Measurements from ENCODE around the gene PPP1R3E.

The PPP1R3E gene

GRCh38 chr14:23286902-23287479 lies 15.7 kb downstream of the PPP1R3E start:
- Histone ChIP-seq H4K8ac (ENCODE audit: low read depth, low read length) (no peak overlapping the region), H2BK12ac (ENCODE audit: low read length) (no peak overlapping the region), H3K9ac (ENCODE audit: low read length) (no peak overlapping the region), H3K79me2 (ENCODE audit: control insufficient read depth, insufficient read depth, low read length, poor library complexity) (peaks cover 7% of the 10 kb centered on the region), H3K4me2 (ENCODE audit: low read length) (peak overlapping the region; percentile 80), H2BK5ac (ENCODE audit: low read depth, low read length, poor library complexity) (peak overlapping the region; percentile 4), H3K79me1 (ENCODE audit: low read length) (peaks cover 10% of the 10 kb centered on the region), H2AFZ (ENCODE audit: insufficient read depth, low read length, poor library complexity) (no peak overlapping the region), H3K36me3 (ENCODE audit: control insufficient read depth in 1 of 2, insufficient read depth in 2 of 2, low read length in 2 of 2) (no peaks in the 10 kb centered on the region), H3K18ac (ENCODE audit: low read length) (no peak overlapping the region), H4K91ac (ENCODE audit: low read depth, low read length) (peak overlapping the region; percentile 65), H3K14ac (ENCODE audit: low read length) (no peak overlapping the region), H3K9me3 (ENCODE audit: insufficient read depth, low read depth, low read length) (no peaks in the 10 kb centered on the region), H3K27ac (ENCODE audit: low read depth, low read length) (peak overlapping the region; percentile 95), H2AK5ac (ENCODE audit: low read length) (no peak overlapping the region), H3K4me3 (ENCODE audit: low read depth, low read length) (no peak overlapping the region), H3K4ac (ENCODE audit: low read depth, low read length) (peak overlapping the region; percentile 52), H2BK120ac (ENCODE audit: insufficient read depth, low read length, poor library complexity) (no peak overlapping the region), H3K23ac (ENCODE audit: low read length) (no peak overlapping the region), H3K4me1 (ENCODE audit: control insufficient read depth in 1 of 2, insufficient read depth in 2 of 2, low read length in 2 of 2) (peaks cover 3 to 5% of the 10 kb centered on the region in 2 experiments), H4K12ac (ENCODE audit: low read depth, low read length) (peak overlapping the region; percentile 79), H3K27me3 (ENCODE audit: insufficient read depth, low read length) (no peaks in the 10 kb centered on the region)
- WGBS (ENCODE audit: extremely low coverage, insufficient coverage, insufficient read length): no CpG with 5 or more reads among the region's 6 CpGs
- peak in 1 of 2 donors; percentile 47 for DNase-seq

- Histone ChIP-seq H3K79me2 (ENCODE audit: control insufficient read depth, insufficient read depth, low read length, poor library complexity) (peaks cover 7% of the 10 kb centered on the region), H4K91ac (ENCODE audit: low read depth, low read length) (peak within 1 kb of the TSS; percentile 71), H3K9me3 (ENCODE audit: insufficient read depth, low read depth, low read length) (no peaks in the 10 kb centered on the region), H3K27me3 (ENCODE audit: insufficient read depth, low read length) (no peaks in the 10 kb centered on the region), H3K4ac (ENCODE audit: low read depth, low read length) (peak within 1 kb of the TSS; percentile 94), H2AK5ac (ENCODE audit: low read length) (no peak within 1 kb of the TSS), H3K9ac (ENCODE audit: low read length) (peak within 1 kb of the TSS; percentile 82), H3K23ac (ENCODE audit: low read length) (no peak within 1 kb of the TSS), H4K8ac (ENCODE audit: low read depth, low read length) (peak within 1 kb of the TSS; percentile 85), H2BK5ac (ENCODE audit: low read depth, low read length, poor library complexity) (peak within 1 kb of the TSS; percentile 62), H2AFZ (ENCODE audit: insufficient read depth, low read length, poor library complexity) (peak within 1 kb of the TSS; percentile 77), H2BK120ac (ENCODE audit: insufficient read depth, low read length, poor library complexity) (peak within 1 kb of the TSS; percentile 26), H3K18ac (ENCODE audit: low read length) (peak within 1 kb of the TSS; percentile 83), H3K4me1 (ENCODE audit: control insufficient read depth in 1 of 2, insufficient read depth in 2 of 2, low read length in 2 of 2) (peaks cover 3 to 5% of the 10 kb centered on the region in 2 experiments), H3K79me1 (ENCODE audit: low read length) (peaks cover 10% of the 10 kb centered on the region), H3K36me3 (ENCODE audit: control insufficient read depth in 1 of 2, insufficient read depth in 2 of 2, low read length in 2 of 2) (peaks cover 0 to 1% of the 10 kb centered on the region in 2 experiments), H4K12ac (ENCODE audit: low read depth, low read length) (peak within 1 kb of the TSS; percentile 96), H3K27ac (ENCODE audit: low read depth, low read length) (peak within 1 kb of the TSS; percentile 95), H3K4me3 (ENCODE audit: low read depth, low read length) (peak within 1 kb of the TSS; percentile 91), H2BK12ac (ENCODE audit: low read length) (peak within 1 kb of the TSS; percentile 17), H3K14ac (ENCODE audit: low read length) (peak within 1 kb of the TSS; percentile 59), H3K4me2 (ENCODE audit: low read length) (peak within 1 kb of the TSS; percentile 80)
- DNase-seq: peak; percentile 98 to 99
- no CpG with 5 or more reads among the region's 53 CpGs for WGBS (ENCODE audit: extremely low coverage, insufficient coverage, insufficient read length)
Observed at GRCh38 chr14:23286020-23286901, 16.4 kb downstream of the PPP1R3E start, which contains the start of gene HOMEZ. Gene HOMEZ (minus strand): TSS chr14:23286132. CDS start chr14:23285952, 180 bp downstream.

DNA sequence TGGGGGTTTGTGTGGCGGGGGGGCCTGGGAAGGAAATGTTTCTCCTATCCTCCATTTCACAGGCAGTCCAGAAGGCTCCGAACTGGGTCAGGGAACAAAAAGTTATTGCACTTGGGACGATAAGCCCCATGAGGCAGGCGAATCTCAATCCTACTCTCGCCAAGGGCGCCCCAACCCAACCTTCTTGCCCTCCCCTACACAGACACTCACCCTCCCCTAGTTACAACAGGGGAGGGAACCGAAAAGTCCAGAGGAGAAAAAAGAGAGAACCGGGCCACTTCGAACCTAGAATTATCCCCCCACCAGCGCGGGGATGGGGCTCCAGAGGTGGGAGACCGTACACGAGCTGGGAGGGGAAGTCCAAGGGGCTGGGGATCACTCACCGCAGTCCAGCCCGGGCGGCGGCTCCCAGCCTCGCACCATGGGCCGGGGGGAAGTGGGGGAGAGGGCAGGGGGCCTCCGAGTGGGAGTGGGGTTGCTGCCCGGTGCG lies 17.1 kb downstream of the PPP1R3E start:
- Histone ChIP-seq H3K27me3 (ENCODE audit: insufficient read depth, low read length) (no peaks in the 10 kb centered on the region), H2AFZ (ENCODE audit: insufficient read depth, low read length, poor library complexity) (peak overlapping the region; percentile 77), H3K4me1 (ENCODE audit: control insufficient read depth in 1 of 2, insufficient read depth in 2 of 2, low read length in 2 of 2) (peaks cover 3 to 5% of the 10 kb centered on the region in 2 experiments), H2BK120ac (ENCODE audit: insufficient read depth, low read length, poor library complexity) (peak overlapping the region; percentile 26), H3K4me2 (ENCODE audit: low read length) (peak overlapping the region; percentile 75), H2BK5ac (ENCODE audit: low read depth, low read length, poor library complexity) (peak overlapping the region; percentile 29), H3K18ac (ENCODE audit: low read length) (peak overlapping the region; percentile 83), H3K79me2 (ENCODE audit: control insufficient read depth, insufficient read depth, low read length, poor library complexity) (peaks cover 7% of the 10 kb centered on the region), H3K4me3 (ENCODE audit: low read depth, low read length) (peak overlapping the region; percentile 91), H4K12ac (ENCODE audit: low read depth, low read length) (peak overlapping the region; percentile 96), H4K8ac (ENCODE audit: low read depth, low read length) (peak overlapping the region; percentile 44), H3K4ac (ENCODE audit: low read depth, low read length) (peak overlapping the region; percentile 94), H3K23ac (ENCODE audit: low read length) (no peak overlapping the region), H4K91ac (ENCODE audit: low read depth, low read length) (peak overlapping the region; percentile 71), H3K79me1 (ENCODE audit: low read length) (peaks cover 10% of the 10 kb centered on the region), H3K27ac (ENCODE audit: low read depth, low read length) (no peak overlapping the region), H3K9ac (ENCODE audit: low read length) (peak overlapping the region; percentile 74), H3K14ac (ENCODE audit: low read length) (peak overlapping the region; percentile 59), H3K36me3 (ENCODE audit: control insufficient read depth in 1 of 2, insufficient read depth in 2 of 2, low read length in 2 of 2) (peaks cover 0 to 2% of the 10 kb centered on the region in 2 experiments), H2AK5ac (ENCODE audit: low read length) (no peak overlapping the region), H2BK12ac (ENCODE audit: low read length) (peak overlapping the region; percentile 15), H3K9me3 (ENCODE audit: insufficient read depth, low read depth, low read length) (no peaks in the 10 kb centered on the region)
- WGBS (ENCODE audit: extremely low coverage, insufficient coverage, insufficient read length): no CpG with 5 or more reads among the region's 22 CpGs
- DNase-seq: no peak

- Histone ChIP-seq H3K4me3 (ENCODE audit: low read depth, low read length) (peak overlapping the region; percentile 91), H3K4me2 (ENCODE audit: low read length) (peak overlapping the region; percentile 75), H3K18ac (ENCODE audit: low read length) (peak overlapping the region; percentile 83), H2BK5ac (ENCODE audit: low read depth, low read length, poor library complexity) (peak overlapping the region; percentile 29), H3K79me1 (ENCODE audit: low read length) (peaks cover 10% of the 10 kb centered on the region), H3K27ac (ENCODE audit: low read depth, low read length) (no peak overlapping the region), H3K36me3 (ENCODE audit: control insufficient read depth in 1 of 2, insufficient read depth in 2 of 2, low read length in 2 of 2) (peaks cover 0 to 2% of the 10 kb centered on the region in 2 experiments), H2BK120ac (ENCODE audit: insufficient read depth, low read length, poor library complexity) (no peak overlapping the region), H4K91ac (ENCODE audit: low read depth, low read length) (peak overlapping the region; percentile 71), H4K12ac (ENCODE audit: low read depth, low read length) (peak overlapping the region; percentile 96), H3K79me2 (ENCODE audit: control insufficient read depth, insufficient read depth, low read length, poor library complexity) (peaks cover 7% of the 10 kb centered on the region), H2AK5ac (ENCODE audit: low read length) (no peak overlapping the region), H2AFZ (ENCODE audit: insufficient read depth, low read length, poor library complexity) (no peak overlapping the region), H2BK12ac (ENCODE audit: low read length) (no peak overlapping the region), H3K9me3 (ENCODE audit: insufficient read depth, low read depth, low read length) (no peaks in the 10 kb centered on the region), H3K9ac (ENCODE audit: low read length) (peak overlapping the region; percentile 43), H3K4ac (ENCODE audit: low read depth, low read length) (peak overlapping the region; percentile 94), H3K14ac (ENCODE audit: low read length) (peak overlapping the region; percentile 59), H3K27me3 (ENCODE audit: insufficient read depth, low read length) (no peaks in the 10 kb centered on the region), H4K8ac (ENCODE audit: low read depth, low read length) (no peak overlapping the region), H3K23ac (ENCODE audit: low read length) (no peak overlapping the region), H3K4me1 (ENCODE audit: control insufficient read depth in 1 of 2, insufficient read depth in 2 of 2, low read length in 2 of 2) (peaks cover 3 to 5% of the 10 kb centered on the region in 2 experiments)
- no peak for DNase-seq
- no CpG with 5 or more reads among the region's 9 CpGs for WGBS (ENCODE audit: extremely low coverage, insufficient coverage, insufficient read length)
Observed at GRCh38 chr14:23284654-23285529, 17.8 kb downstream of the PPP1R3E start.
